Raji (cell line): ENCODE results near the gene QSOX1.
A peak's percentile ranks its signal among the peaks of the same experiment; 100 is the strongest.

Experiments
- POLR2A ChIP-seq: IDR thresholded peaks from 2 replicates; pipeline ENCODE4 v1.6.1; 2011; ENCODE audit warnings: low read depth, low read length, control low read depth; ENCODE audit not compliant: insufficient read depth

Gene QSOX1, protein sequence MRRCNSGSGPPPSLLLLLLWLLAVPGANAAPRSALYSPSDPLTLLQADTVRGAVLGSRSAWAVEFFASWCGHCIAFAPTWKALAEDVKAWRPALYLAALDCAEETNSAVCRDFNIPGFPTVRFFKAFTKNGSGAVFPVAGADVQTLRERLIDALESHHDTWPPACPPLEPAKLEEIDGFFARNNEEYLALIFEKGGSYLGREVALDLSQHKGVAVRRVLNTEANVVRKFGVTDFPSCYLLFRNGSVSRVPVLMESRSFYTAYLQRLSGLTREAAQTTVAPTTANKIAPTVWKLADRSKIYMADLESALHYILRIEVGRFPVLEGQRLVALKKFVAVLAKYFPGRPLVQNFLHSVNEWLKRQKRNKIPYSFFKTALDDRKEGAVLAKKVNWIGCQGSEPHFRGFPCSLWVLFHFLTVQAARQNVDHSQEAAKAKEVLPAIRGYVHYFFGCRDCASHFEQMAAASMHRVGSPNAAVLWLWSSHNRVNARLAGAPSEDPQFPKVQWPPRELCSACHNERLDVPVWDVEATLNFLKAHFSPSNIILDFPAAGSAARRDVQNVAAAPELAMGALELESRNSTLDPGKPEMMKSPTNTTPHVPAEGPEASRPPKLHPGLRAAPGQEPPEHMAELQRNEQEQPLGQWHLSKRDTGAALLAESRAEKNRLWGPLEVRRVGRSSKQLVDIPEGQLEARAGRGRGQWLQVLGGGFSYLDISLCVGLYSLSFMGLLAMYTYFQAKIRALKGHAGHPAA

GRCh38 chr1:180154325-180155181 is at the start of gene QSOX1:
Gene QSOX1 (plus strand): TSS chr1:180154869. CDS start chr1:180154908, 39 bp downstream.
- peak; percentile 78 for TF ChIP-seq POLR2A

DNA sequence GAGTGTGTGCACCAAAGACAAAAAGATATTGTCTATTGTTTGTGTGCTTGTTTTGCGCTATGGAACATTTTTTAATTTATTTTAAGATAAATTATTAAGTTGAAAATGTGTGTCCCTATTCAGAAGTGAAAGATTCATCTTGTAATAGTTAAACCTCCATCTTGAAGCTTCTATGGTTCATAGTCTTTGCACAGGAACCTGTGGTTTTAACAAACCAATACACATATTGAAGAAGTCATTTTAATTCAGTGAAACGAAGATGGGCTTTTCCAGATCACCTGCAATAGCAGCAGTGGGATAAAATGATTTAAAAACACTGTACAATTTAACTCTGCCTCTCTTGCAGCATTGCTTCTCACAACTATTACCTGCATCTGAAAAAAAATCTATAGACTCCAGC is 42.6 kb upstream of the QSOX1 start:
- no peak for TF ChIP-seq POLR2A

DNA sequence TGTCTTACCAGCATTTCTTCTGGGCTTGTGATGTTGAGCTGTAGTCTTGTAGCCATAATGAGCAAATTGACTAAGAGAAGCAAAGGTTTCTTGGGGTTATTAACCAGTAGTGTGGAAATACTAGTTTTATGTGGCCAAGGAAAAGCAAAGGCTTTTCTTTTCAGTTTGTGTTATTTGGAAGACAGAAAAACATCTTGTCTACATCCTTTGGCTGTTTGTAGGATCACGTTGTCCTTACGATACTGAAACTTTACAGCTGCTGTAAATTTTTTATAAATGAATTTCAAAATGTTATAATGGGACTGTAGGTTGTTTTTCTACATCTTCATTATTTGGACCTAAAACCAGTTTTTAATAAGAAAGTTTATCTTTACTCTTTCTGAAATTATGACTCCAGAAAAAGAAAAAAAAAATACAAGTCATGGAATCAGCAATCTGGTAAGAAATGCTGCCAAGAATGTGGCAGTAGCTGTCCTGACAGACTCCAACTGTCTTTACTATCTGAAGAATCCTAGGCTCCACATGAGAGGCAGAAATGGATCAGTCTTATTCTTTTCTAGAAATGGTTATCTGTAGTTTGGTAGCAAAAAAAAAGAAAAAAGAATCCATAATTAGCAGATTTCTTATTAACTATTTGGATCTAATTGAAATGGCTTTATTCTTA is 41.6 kb upstream of the QSOX1 start:
- no peak for TF ChIP-seq POLR2A

DNA sequence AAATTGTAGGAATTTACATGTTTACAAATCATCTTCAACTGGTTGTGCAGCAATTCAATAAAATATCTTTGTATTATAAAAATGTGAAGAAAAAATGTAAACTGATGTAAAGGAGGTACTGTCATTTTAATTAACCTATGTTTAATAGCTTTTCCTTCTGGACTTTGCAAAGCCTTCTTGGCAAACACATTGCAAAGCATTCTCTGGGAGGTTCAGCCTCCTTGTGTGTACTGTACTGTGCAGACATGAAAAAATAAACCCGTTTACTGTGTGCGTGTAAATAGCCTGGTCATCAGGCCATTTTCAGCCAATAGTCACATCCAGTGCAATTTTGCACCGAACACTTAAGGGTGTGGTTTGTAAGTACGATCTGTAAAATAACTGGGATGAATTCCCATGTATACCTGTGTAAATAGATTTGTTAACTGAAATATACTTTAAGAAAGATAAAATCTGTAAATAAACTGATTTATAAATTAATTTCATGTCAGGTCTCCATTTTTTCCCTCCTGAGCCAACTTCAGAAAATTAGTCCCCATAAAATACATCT is 40.2 kb upstream of the QSOX1 start:
- TF ChIP-seq POLR2A: no peak

DNA sequence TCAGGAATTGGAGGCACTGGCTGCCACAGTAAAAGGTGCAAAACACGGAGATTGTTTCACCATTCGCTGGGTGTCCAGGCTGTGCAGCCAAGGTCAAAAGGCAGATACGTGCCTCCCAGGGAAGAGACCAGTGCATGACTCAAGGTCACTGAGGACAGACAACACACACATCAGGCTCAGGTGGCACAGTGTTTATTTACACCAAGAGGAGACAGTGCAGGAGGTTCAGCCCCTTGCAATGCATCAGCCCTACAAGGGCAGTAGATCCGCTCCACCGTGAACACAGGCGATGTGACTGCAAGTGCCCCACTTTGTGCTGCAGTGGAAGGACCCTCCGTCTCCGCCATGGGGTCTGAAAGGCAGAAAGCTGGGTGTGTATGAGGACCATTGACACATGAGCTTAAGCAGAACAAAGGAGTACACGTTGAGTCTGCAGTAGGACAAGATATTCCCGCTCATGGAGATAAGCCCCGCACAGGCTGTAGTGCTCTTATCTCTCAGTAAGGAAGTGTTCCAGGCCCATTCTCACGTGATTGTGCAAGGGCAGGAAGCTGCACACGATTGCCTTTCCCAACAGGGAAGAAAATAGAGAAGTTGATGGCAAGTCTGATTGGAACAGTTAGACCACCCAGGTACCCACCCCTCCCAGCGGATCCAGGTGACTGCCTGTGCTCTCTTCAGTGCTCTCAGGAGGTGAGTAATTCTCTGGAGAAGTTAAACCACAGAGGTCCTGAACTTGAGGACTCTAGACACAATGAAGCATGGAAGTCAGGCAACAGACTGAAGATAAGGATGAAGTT is 37.5 kb upstream of the QSOX1 start:
- no peak for TF ChIP-seq POLR2A

DNA sequence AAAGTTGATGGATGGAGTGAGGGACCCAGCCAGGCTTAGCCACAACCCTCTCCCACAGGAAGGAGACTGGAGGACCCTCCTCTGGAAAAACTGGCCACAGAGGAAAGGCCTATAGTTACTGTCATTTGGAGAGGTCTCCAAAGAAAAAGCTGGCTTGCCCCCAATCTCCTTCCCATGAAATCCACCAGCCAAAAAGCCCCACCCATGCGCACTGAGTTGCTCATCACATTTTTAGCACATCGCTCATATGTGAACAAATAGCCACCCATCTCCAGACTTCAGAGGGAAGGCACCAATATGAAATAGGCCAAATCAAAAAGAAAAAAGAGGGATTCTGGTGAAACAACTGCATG is 36.9 kb upstream of the QSOX1 start:
- no peak for TF ChIP-seq POLR2A

DNA sequence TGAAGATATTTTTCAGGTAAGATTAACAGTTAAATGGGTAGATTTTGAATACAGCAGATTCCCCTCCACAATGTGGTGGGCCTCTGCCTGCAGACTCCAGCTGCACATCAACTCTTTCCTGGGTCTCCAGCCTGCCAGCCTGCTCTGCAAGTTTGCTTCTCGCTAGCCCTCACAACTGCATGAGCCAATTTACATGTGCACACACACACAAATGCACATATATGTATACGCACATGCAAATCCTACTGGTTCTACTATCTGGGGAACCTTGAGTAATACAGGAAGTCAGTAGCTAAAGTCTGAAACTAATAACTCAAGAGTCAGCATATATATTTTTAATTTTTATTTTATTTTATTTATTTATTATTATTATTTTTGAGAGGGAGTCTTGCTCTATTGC is 34.8 kb upstream of the QSOX1 start:
- no peak for TF ChIP-seq POLR2A

GRCh38 chr1:180123463-180123936 is 31.2 kb upstream of the QSOX1 start:
- TF ChIP-seq POLR2A: no peak

- no peak for TF ChIP-seq POLR2A
These were observed 24.0 kb upstream of the QSOX1 start for GRCh38 chr1:180130651-180131050.

DNA sequence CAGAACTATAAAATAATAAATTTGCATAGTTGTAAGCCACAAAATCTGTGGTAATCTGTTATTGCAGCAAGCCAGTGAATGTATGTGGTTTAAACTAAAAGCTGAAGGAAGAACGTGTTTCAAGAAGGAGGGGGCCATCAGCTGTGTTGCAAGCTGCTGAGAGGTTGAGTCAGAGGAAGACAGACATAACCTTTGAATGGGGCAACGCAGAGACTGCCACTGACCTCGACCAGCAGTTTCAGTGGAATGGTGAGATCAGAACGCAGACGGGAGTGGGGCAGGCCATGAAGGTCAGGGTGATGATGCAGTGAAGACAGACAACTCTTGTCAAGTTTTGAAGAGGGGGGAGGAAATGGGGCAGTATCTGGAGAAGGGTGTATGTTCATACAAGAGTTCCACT is 23.2 kb upstream of the QSOX1 start:
- TF ChIP-seq POLR2A: no peak

DNA sequence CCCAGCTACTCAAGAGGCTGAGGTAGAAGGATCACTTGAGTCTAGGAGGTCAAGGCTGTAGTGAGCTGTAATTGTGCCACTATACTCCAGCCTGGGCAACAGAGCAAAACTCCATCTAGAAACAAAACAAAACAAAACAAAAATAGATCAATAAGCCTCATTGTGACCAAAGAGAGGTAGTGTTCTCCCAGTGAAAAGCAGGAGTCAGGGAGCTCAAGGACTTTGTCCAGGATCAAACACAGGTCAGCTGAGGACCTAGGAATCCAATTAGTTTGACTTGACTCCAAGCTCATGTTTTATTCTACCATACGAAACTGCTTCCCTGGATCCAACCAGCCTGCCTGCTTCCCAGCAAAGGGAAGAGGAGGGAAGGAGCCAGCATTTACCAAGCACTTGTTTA is 21.5 kb upstream of the QSOX1 start:
- no peak for TF ChIP-seq POLR2A

GRCh38 chr1:180135535-180135934 is 19.1 kb upstream of the QSOX1 start:
- TF ChIP-seq POLR2A: no peak

DNA sequence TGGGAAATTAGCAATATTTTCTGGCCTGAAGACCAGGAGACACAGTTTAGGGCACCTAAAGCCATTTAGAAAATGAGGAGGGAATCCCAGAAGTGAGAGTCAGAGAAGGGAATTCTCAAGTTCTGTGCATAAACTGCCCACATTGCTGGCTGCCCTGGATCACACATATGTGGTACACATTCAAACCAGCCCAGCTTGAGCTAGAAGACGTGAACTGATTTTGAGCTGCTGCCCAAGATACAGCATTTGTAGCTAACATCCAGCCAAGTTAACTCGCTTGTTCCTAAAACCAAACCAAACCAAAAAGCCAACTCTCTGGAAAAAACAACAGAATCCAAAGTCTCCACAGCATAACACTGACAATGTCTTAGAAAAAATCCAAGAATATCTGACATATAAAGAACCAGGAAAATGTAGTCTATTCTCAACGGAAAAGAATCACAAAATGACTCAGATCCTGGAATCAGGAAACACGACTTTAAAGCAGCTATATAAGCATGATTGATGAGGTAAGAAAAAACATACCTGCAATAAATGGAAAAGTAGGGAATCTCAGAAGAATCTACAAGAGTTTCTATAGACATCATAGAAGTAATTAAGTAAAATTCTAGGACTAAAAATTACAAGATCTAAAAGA is 18.2 kb upstream of the QSOX1 start:
- no peak for TF ChIP-seq POLR2A
